ENCODE measurements around the gene MEGF11.
"Not testable (repeated sequence)": the region's sequence is repeated elsewhere in the genome, so short reads cannot be mapped to it uniquely, and the experiment has no call there.

The MEGF11 gene

GRCh38 chr15:65907661-65908060 is 345.9 kb downstream of the MEGF11 start:
- FAIRE-seq: no peak

- FAIRE-seq: no peak
These were observed 347.2 kb downstream of the MEGF11 start for GRCh38 chr15:65906396-65906795.

- FAIRE-seq: no peak
These were observed 349.2 kb downstream of the MEGF11 start for GRCh38 chr15:65904301-65904700.

- FAIRE-seq: no peak
These were observed 350.1 kb downstream of the MEGF11 start for GRCh38 chr15:65903296-65904073.

GRCh38 chr15:65902373-65902772 is 351.2 kb downstream of the MEGF11 start:
- FAIRE-seq: no peak

- no peak for FAIRE-seq
These were observed 351.7 kb downstream of the MEGF11 start for GRCh38 chr15:65901836-65902235.

GRCh38 chr15:65901336-65901735 is 352.2 kb downstream of the MEGF11 start:
- no peak for FAIRE-seq

- FAIRE-seq: no peak
These were observed 353.1 kb downstream of the MEGF11 start for GRCh38 chr15:65900488-65900887.

GRCh38 chr15:65896236-65896635 is 357.3 kb downstream of the MEGF11 start:
- no peak for FAIRE-seq

GRCh38 chr15:65893060-65893459 is 360.5 kb downstream of the MEGF11 start:
- FAIRE-seq: no peak

GRCh38 chr15:65888981-65889380 is 364.6 kb downstream of the MEGF11 start:
- FAIRE-seq: no peak

GRCh38 chr15:65887565-65887964 is 366.0 kb downstream of the MEGF11 start:
- no peak for FAIRE-seq

GRCh38 chr15:65885668-65886218 is 367.8 kb downstream of the MEGF11 start:
- no peak for FAIRE-seq

GRCh38 chr15:65884511-65884910 is 369.0 kb downstream of the MEGF11 start:
- FAIRE-seq: no peak

- no peak for FAIRE-seq
These were observed 370.0 kb downstream of the MEGF11 start for GRCh38 chr15:65883571-65883970.

GRCh38 chr15:65881766-65882434 is 371.6 kb downstream of the MEGF11 start:
- no peak for FAIRE-seq

GRCh38 chr15:65877749-65878148 is 375.8 kb downstream of the MEGF11 start:
- FAIRE-seq: no peak

GRCh38 chr15:65875458-65875857 is 378.1 kb downstream of the MEGF11 start:
- no peak for FAIRE-seq

- no peak for FAIRE-seq
These were observed 380.3 kb downstream of the MEGF11 start for GRCh38 chr15:65873256-65873655.

- FAIRE-seq: not testable (repeated sequence)
These were observed 381.0 kb downstream of the MEGF11 start for GRCh38 chr15:65872596-65872995.

GRCh38 chr15:65871886-65872285 is 381.7 kb downstream of the MEGF11 start:
- FAIRE-seq: not testable (repeated sequence)

GRCh38 chr15:65870889-65871533 is 382.5 kb downstream of the MEGF11 start:
- peak; percentile 47 for FAIRE-seq

All from G401.6 (cell line).